ENCODE measurements around the gene CFDP1. TPM values are rescaled to one million over a fixed set of nuclear protein-coding genes. Genes with fewer than 3 reads are reported as not detected.

The CFDP1 gene
- total RNA-seq, 4 donors from 2014 or later, result 51.2 to 318 (median 145) TPM

GRCh38 chr16:75423723-75424104 lies 9.6 kb downstream of the CFDP1 start:
- intact Hi-C loops (cut with DNase I; ENCODE audit: low total_unique reads), result no loop called here
- Histone ChIP-seq H3K9me3 (no peaks in the 10 kb centered on the region), H3K27me3 (no peaks in the 10 kb centered on the region), H3K27ac (no peak overlapping the region), H3K4me3 (no peak overlapping the region), H3K36me3 (no peaks in the 10 kb centered on the region), H3K4me1 (peaks cover 6 to 13% (median 8%) of the 10 kb centered on the region in 4 donors)
- in situ Hi-C loops (cut with MboI; ENCODE audit: low pct_ligation_motif_present in 1 of 4, low pct_unique_long_range_greater_than_20kb in 1 of 4, low sequenced_read_pairs in 3 of 4), result no loop called here
- DNase-seq, result no peak
- WGBS, 2 donors (ENCODE audit: low coverage in 1 of 2), result 77% methylated on average over 4 of the region's 4 CpGs; no CpG with 5 or more reads in 1 of the 2 donors
- no peak for TF ChIP-seq POLR2A (IDR thresholded peaks at IDR 0.05)
- TF ChIP-seq EP300 (IDR thresholded peaks at IDR 0.05; ENCODE audit: low read depth), result no peak
- no peak for TF ChIP-seq POLR2AphosphoS5 (IDR thresholded peaks at IDR 0.05)
- no peak for TF ChIP-seq CTCF (IDR thresholded peaks at IDR 0.05)

DNA sequence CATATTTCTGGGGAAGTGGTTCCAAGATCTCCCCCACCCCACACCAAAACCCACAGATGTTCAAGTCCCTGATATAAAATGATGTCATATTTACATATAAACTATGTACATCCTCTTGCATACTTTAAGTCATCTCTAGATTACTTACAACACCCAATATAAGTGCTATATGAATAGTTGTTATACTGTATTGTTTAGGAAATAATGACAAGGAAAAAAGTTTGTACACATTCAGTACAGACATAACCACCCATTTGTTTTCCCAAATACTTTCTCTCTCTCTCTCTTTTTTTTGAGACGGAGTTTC lies 11.5 kb downstream of the CFDP1 start:
- no peak for TF ChIP-seq POLR2A (IDR thresholded peaks at IDR 0.05)
- TF ChIP-seq POLR2AphosphoS5 (IDR thresholded peaks at IDR 0.05), result no peak
- no peak for TF ChIP-seq CTCF (IDR thresholded peaks at IDR 0.05)
- TF ChIP-seq EP300 (IDR thresholded peaks at IDR 0.05; ENCODE audit: low read depth), result no peak
- intact Hi-C loops (cut with DNase I; ENCODE audit: low total_unique reads), result no loop called here
- no peaks in the 10 kb centered on the region for H3K27me3 ChIP-seq
- H3K27ac ChIP-seq, result peak overlapping the region; percentile 46 to 75 (median 70)
- 92 to 100% methylated on average over 1 of the region's 1 CpG for WGBS, 2 donors (ENCODE audit: low coverage in 1 of 2)
- no peak overlapping the region for H3K4me3 ChIP-seq
- no peak for DNase-seq
- H3K4me1 ChIP-seq, result peaks cover 6 to 16% (median 8%) of the 10 kb centered on the region in 4 donors
- no peaks in the 10 kb centered on the region for H3K36me3 ChIP-seq
- in situ Hi-C loops (cut with MboI; ENCODE audit: low pct_ligation_motif_present in 1 of 4, low pct_unique_long_range_greater_than_20kb in 1 of 4, low sequenced_read_pairs in 3 of 4), result no loop called here
- H3K9me3 ChIP-seq, result no peaks in the 10 kb centered on the region

DNA sequence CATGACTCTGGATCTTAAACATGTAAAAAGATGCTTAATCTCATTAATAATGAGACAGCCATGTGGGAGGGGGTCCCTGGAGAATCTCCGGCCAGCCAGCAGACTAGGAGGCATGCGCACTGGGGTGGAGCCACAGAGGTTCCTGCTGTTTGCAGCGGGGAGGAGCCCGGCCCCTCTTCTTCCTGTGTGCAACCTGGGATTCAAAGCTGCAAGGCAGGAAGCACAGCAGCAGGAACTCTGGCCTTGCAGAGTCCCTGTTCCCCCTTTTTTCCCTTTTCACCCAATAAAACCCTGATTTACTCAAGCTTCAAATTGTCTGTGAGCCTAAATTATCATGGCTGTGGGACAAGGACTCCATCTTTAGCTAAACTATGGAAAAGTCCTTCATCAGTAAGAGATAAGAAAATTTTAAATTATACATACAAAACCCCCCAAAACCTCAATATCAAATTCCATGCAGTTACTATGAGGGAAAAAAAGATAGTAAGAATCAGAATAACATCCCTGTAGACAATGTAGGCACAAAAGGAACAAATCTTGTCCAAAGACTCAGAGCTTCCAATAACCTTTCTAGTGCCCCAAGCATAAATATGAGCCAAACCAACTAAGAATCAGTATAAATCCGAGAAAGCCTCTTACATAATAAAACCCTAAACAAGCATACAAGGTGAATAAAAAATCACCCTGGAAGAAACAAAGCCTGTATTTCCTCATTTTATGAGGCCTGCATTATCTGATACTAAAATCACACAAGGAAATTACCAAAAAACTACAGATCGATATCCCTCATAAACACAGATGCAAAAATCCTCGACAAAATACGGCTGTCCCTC lies 12.1 kb downstream of the CFDP1 start:
- H3K27ac ChIP-seq, result peak overlapping the region; percentile 46 to 75 (median 70)
- peak; percentile 82 for DNase-seq
- H3K4me3 ChIP-seq, result peak overlapping the region in 1 of 4 donors; percentile 32
- H3K9me3 ChIP-seq, result no peaks in the 10 kb centered on the region
- intact Hi-C loops (cut with DNase I; ENCODE audit: low total_unique reads) (no loop called here), in situ Hi-C loops (cut with MboI; ENCODE audit: low pct_ligation_motif_present in 1 of 4, low pct_unique_long_range_greater_than_20kb in 1 of 4, low sequenced_read_pairs in 3 of 4) (no loop called here)
- H3K36me3 ChIP-seq, result no peaks in the 10 kb centered on the region
- no peaks in the 10 kb centered on the region for H3K27me3 ChIP-seq
- peaks cover 3 to 16% (median 8%) of the 10 kb centered on the region in 4 donors for H3K4me1 ChIP-seq
- 27 to 31% methylated on average over 4 to 8 of the region's 8 CpGs for WGBS, 2 donors (ENCODE audit: low coverage in 1 of 2)
- TF ChIP-seq CTCF (IDR thresholded peaks at IDR 0.05) (no peak), POLR2A (IDR thresholded peaks at IDR 0.05) (peak; percentile 33), POLR2AphosphoS5 (IDR thresholded peaks at IDR 0.05) (peak in 2 of 3 donors; percentile 18 to 47), EP300 (IDR thresholded peaks at IDR 0.05; ENCODE audit: low read depth) (no peak)

- no peak for DNase-seq
- H3K9me3 ChIP-seq, result no peaks in the 10 kb centered on the region
- WGBS, 2 donors (ENCODE audit: low coverage in 1 of 2), result 42 to 64% methylated on average over 2 of the region's 2 CpGs
- H3K27me3 ChIP-seq, result no peaks in the 10 kb centered on the region
- in situ Hi-C loops (cut with MboI; ENCODE audit: low pct_ligation_motif_present in 1 of 4, low pct_unique_long_range_greater_than_20kb in 1 of 4, low sequenced_read_pairs in 3 of 4) (no loop called here), intact Hi-C loops (cut with DNase I; ENCODE audit: low total_unique reads) (no loop called here)
- peaks cover 0 to 4% (median 0%) of the 10 kb centered on the region in 4 donors for H3K36me3 ChIP-seq
- peaks cover 3 to 19% (median 8%) of the 10 kb centered on the region in 4 donors for H3K4me1 ChIP-seq
- no peak overlapping the region for H3K4me3 ChIP-seq
- no peak overlapping the region for H3K27ac ChIP-seq
- TF ChIP-seq EP300 (IDR thresholded peaks at IDR 0.05; ENCODE audit: low read depth), result no peak
- no peak for TF ChIP-seq POLR2AphosphoS5 (IDR thresholded peaks at IDR 0.05)
- no peak for TF ChIP-seq POLR2A (IDR thresholded peaks at IDR 0.05)
- no peak for TF ChIP-seq CTCF (IDR thresholded peaks at IDR 0.05)
Measured at GRCh38 chr16:75416904-75417565, 16.3 kb downstream of the CFDP1 start.
